Cortex of kidney (tissue), 1 donor: ENCODE results near the gene TRABD2B.

Source experiments
- DNase-seq: peaks from one replicate; lab custom pipeline; 2025; lab: John Stamatoyannopoulos, UW

Gene TRABD2B

GRCh38 chr1:47908258-47908657, 88.9 kb downstream of the TRABD2B start:
- DNase-seq = no peak

DNA sequence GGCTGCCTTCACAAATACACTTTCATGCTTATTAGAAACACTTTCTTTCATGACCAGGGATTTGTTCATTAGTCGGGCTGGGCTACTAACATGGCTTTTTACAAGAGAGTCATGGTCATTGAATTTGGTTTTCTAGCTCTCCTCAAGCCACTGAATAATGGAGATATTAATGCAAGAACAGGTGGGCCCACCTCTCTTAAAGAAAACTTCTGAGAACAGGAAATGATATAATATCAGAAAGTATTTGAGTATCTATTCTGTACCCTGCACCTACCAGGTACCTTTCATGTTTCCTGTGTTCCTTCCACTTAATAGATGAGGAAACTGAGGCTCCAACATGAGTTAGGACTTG, 90.0 kb downstream of the TRABD2B start:
- no peak for DNase-seq

DNA sequence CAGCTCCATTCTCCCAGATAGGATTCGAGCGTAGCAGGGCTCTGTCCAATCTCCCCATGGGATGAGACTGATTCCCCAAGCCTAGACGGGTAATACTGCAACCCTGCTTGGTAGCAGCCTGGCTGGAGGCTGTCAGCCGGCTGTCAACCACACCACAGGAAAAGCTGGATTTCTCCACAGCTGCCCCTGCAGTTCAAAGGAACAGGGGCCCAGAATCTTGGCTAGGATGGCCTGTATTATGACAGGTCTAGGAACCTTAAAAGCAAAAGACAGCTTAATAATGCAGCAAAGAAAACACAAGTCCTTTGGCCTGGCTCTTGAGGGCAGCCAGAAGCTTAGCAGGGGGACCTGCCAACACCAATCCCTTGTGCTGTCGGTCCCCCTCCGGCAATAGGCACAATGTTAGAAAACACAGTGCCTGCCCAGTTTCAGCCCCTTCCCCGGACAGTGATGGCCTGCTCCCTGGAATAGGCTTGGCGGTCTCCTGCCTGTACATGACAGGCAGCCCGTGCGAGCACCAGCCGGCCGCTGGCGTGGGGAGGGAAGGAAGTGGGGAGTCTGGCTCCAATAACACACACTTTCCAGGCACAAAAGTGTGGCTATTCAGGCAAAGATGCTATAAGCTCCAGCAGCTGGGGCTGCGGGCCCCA, 90.5 kb downstream of the TRABD2B start:
- DNase-seq = no peak

- DNase-seq = no peak
Observed at GRCh38 chr1:47906009-47906432, 91.2 kb downstream of the TRABD2B start.

- no peak for DNase-seq
Observed at GRCh38 chr1:47903723-47904122, 93.5 kb downstream of the TRABD2B start.

DNA sequence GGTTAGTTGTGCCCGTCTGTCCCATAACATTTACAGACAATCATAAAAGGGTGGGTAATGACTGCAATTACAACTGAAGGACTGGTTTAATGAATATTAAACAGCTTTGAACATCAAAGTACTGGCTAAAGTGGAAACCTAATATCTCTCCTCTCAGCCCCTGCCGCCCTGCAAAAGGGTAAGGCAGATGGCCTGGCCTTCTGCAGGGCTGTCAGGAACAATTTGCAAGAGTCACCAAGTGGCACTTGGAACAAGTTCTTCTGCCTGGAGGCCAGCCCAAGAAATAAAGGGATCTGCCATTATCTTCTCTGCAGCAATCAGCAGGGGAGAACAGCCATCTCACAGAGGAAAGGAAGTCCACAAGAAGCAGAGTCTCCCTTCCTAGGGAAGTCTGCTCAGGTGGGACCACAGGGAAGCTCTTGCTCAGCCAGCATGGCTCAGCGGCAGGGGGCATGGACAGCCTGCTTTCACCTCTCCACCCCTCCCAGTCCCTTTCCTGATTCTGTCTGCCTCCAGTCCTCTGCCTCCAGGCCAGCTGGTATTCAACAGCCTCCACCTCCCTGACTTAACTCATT, 96.1 kb downstream of the TRABD2B start:
- no peak for DNase-seq

DNA sequence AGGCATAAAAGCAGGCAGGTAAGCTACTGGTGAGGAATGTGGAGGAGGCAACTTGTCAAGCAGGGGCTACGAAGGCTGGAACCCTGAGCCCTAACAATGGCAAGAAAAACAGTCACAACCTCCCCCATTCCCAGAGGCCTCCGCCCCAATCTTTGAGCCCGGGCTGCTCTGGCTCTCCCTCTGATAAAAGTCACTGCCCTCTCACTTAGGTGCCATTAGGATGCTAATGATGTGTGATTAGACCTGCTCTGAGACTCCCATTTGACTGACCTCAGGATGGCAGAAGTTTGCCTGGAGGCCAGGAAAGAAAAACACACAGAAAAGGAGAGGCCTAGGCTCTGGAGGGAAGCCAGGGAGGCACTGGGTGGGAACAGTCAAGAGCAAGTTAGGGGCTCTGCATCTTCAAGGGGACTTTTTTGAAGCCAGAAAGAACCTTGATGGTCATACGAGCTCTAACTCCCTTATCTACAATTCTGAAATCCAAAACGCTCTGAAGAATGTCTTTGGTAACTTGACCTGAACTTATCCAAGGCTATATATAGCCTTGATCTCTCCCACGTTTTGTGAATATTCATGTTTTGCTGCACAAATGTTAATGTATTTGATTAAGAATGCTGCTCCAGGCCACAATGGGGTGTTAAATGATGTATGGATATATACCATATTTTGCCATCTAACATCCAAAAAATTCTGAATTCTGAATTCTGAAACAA, 98.9 kb downstream of the TRABD2B start:
- DNase-seq = no peak

DNA sequence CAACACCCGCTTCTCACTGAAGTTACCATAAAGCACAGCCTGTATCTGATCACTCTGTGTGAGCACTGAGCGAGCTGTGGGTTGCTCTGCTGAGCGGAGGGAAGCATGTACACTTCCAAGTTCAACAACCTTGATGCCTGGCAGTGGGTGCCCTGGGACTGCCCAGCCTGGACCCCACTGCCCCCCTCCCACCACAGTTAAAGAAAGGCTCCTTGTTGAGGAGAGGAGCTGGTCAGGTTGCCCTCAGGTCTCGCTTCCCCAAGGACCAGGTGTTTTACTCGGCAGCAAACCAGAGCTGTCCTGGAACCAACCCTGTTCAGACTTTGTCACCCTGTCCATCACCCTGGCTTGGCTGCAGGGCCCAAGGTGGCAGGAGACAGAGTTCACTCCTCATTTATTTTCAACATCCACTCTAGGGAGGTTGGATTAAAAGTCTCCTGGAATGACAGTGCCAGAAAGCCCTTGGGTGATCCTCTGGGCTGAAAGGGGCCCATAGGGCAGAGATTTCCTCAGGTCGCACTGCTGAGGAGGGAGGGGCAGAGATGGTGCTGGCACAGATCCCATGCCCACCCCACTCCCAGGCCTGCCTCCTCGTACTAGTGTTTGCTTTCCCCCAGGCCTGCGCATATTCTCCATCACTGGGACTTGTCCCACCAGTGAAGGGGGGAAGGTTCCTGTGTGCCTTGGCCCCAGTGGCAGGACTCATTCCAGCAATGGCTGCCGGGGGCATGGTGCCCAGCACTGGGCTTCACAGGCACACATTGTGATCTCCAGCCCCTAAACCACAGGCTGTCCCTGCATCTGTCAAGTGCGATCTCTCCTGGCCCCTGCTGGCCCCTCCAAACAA, 101.7 kb downstream of the TRABD2B start:
- no peak for DNase-seq

DNA sequence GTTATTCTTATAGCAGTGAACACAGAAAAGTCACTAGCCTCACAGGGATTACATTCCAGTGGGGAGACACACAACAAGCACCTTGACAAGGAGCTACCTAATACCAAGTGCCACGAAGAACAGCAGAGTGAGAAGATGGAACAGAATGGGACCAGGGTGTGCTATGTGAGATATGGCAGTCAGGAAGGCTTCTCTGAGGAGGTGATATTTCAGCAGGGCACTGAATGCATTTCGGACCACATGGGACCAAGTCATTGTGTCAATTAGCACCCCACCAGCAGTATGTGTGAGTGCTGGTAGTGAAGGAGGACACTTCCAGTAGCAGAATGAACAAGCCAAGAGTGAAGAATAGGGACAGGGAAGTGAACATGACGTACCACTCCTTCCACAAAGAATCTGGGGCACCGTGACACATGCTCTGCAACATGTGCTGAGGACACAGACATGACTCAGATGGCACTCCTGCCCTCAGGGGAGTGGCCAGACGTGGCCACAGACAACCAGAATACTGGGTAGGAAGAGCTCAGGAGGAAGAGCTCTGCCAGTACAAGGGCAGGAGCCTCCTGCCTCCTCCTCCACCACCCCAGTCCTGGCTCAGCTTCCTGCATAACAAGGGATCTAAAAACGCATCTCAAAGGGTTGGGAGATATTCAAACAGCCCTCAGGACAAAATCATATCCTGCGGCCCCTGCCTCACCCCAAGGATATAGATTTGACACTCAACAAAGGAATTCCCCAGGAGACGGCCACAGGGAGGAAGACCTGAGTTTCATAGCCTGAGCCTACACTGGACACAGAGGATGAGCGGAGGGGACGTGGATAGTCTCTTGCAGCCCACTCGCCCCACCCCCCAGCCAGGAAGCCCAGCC, 102.5 kb downstream of the TRABD2B start:
- DNase-seq = no peak

GRCh38 chr1:47893412-47893811, 103.8 kb downstream of the TRABD2B start:
- DNase-seq = no peak

GRCh38 chr1:47890779-47891178, 106.4 kb downstream of the TRABD2B start:
- DNase-seq = no peak

- DNase-seq = no peak
Observed at GRCh38 chr1:47888294-47888629, 108.9 kb downstream of the TRABD2B start.

DNA sequence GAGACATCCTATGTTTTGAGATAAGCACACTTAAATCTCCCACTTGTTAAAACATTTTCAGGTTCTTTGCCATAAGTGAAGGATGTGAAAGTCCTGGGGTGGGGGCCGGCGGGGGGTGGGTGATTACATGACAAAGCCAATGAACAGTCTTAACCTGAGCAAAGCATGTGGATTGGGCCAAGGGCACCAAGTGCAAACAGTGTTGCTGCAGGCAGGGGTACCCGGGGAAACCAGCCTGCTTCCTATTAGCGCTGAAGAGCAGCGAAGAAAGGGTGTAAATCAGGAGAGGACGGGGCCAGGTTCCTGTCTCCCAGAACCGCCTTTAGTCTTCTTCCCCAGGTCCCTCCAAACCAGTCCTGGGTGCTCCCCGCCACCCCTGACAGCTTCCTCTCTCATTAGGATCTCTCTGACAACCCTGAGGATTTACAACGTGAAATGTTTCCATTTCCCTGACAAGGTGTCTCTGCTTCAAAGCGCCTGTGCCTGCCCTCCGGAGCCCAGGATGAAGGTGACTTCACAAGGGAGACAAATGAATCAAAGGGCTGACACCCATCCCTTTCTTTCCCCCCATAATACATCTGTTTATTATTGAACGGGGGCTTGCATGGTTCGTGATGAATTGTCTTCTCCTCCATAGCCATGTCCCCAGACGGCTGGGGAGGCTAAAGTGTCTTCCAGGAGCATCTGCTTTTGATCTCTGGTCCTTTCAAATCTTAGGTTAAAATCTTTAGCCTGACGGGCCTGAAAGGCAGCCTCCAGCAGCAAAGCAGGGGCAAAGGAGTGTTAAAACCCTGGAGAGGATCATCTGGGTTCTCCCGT, 109.5 kb downstream of the TRABD2B start:
- DNase-seq = no peak

- no peak for DNase-seq
Observed at GRCh38 chr1:47887060-47887459, 110.1 kb downstream of the TRABD2B start.

DNA sequence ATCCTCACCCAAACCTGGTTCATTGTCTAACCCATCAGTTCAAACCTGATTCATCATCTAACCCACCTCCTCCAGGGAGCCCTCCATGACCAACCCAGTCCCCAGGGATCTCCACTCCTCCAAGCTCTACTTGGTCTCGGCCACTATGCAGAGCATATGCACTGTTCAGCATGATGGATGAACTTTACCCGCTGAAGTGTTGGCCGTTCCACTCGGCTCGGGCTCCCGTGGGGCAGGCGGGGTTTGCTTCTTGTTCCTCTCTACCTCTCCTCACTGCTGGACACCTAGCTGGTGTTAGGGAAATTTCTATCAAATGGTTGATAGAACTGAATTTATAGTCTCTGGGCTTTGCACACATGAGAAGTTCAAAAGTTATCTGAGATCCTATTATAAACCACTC, 111.0 kb downstream of the TRABD2B start:
- no peak for DNase-seq

DNA sequence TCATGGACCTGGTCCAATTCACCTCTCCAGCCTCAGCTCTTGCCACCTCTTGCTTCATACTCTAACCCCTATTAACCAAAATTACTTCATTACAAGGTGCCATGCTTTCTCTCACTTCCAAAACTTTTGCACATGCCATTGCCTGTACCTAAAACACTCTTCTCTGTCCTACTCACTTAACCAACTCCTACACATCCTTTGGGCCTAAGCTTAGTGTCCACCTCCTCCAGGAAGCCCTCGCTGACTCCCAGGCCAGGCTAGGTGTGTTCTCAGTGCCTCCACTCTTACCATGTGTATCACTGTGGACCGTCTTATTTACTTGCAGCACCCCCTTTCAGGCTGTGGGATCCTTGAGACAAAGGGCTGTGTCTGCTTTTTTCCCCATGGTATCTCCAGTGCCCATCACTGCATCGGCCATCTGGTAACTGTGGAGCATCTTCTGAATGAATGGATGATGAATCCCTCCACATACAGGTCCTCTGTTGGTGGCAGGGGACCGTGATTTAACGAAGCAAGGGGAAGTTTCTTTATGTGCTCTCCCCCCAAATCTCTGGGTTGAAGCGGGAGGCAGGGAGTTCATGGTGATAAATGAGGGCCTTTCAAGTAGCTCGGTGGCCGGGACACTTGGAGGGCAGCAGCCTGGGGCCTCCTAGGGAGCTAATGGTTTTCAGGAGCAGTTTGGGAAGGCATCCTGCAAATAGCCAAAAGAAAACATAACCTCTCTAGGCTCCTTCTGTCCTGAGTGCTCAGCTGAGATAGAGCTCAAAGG, 111.9 kb downstream of the TRABD2B start:
- no peak for DNase-seq

GRCh38 chr1:47883963-47884362, 113.2 kb downstream of the TRABD2B start:
- DNase-seq = no peak

- no peak for DNase-seq
Observed at GRCh38 chr1:47881505-47882442, 115.4 kb downstream of the TRABD2B start.

- no peak for DNase-seq
Observed at GRCh38 chr1:47876587-47876963, 120.6 kb downstream of the TRABD2B start.
